WTC11 (cell line): Measurements from ENCODE around the gene ATR.

ENCODE experiments used
- CBFB ChIP-seq: sonication (generic); formaldehyde crosslinking; IDR thresholded peaks from 2 replicates; pipeline ENCODE4 v1.8.1; 2022; ENCODE audit warnings: mild to moderate bottlenecking, low read depth, missing genetic modification reagents
- CREB1 ChIP-seq: sonication (generic); formaldehyde crosslinking; IDR thresholded peaks from 2 replicates; pipeline ENCODE4 v1.8.0; 2023; ENCODE audit warnings: mild to moderate bottlenecking, missing genetic modification reagents
- CTCF ChIP-seq: fragments of 200-600 bp; IDR thresholded peaks from 2 replicates; pipeline ENCODE4 v1.8.0; 2022; ENCODE audit warnings: antibody characterized with exemption
- E2F1 ChIP-seq: sonication (generic); formaldehyde crosslinking; IDR thresholded peaks from 2 replicates; pipeline ENCODE4 v1.8.0; 2022; ENCODE audit warnings: mild to moderate bottlenecking, missing genetic modification reagents
- ELF4 ChIP-seq: sonication (generic); formaldehyde crosslinking; IDR thresholded peaks from 2 replicates; pipeline ENCODE4 v1.8.1; 2022; ENCODE audit warnings: low read depth, mild to moderate bottlenecking, moderate library complexity, missing genetic modification reagents
- HMGXB4 ChIP-seq: sonication (generic); formaldehyde crosslinking; IDR thresholded peaks from 2 replicates; pipeline ENCODE4 v1.8.1; 2023; ENCODE audit warnings: mild to moderate bottlenecking, moderate library complexity, missing genetic modification reagents
- IRF2 ChIP-seq: sonication (generic); formaldehyde crosslinking; IDR thresholded peaks from 2 replicates; pipeline ENCODE4 v1.8.0; 2022; ENCODE audit warnings: low read depth, missing genetic modification reagents, borderline replicate concordance
- MAX ChIP-seq: sonication (generic); formaldehyde crosslinking; IDR thresholded peaks from 2 replicates; pipeline ENCODE4 v1.8.0; 2022; ENCODE audit warnings: mild to moderate bottlenecking, missing genetic modification reagents
- NFYB ChIP-seq: sonication (generic); formaldehyde crosslinking; conservative IDR thresholded peaks from 2 replicates; pipeline ENCODE4 v1.8.0; 2022; ENCODE audit warnings: low read depth, missing genetic modification reagents
- SMAD3 ChIP-seq: sonication (generic); formaldehyde crosslinking; IDR thresholded peaks from 2 replicates; pipeline ENCODE4 v1.8.0; 2022; ENCODE audit warnings: missing genetic modification reagents, mild to moderate bottlenecking, borderline replicate concordance
- SP1 ChIP-seq: sonication (generic); formaldehyde crosslinking; conservative IDR thresholded peaks from 2 replicates; pipeline ENCODE4 v1.8.1; 2022; ENCODE audit warnings: missing genetic modification reagents
- STAT6 ChIP-seq: sonication (generic); formaldehyde crosslinking; conservative IDR thresholded peaks from 2 replicates; pipeline ENCODE4 v1.8.1; 2023; ENCODE audit warnings: mild to moderate bottlenecking, low read depth, missing genetic modification reagents, moderate library complexity
- TEAD1 ChIP-seq: sonication (generic); formaldehyde crosslinking; IDR thresholded peaks from 2 replicates; pipeline ENCODE4 v1.8.0; 2022; ENCODE audit warnings: mild to moderate bottlenecking, missing genetic modification reagents
- ZBTB43 ChIP-seq: sonication (generic); formaldehyde crosslinking; IDR thresholded peaks from 2 replicates; pipeline ENCODE4 v1.8.1; 2023; ENCODE audit warnings: mild to moderate bottlenecking, missing genetic modification reagents

GRCh38 chr3:142436951-142437585 is 141.5 kb downstream of the ATR start:
- TF ChIP-seq CBFB (CRISPR knock-in tag), result no peak
- no peak for TF ChIP-seq STAT6 (CRISPR knock-in tag)
- TF ChIP-seq CTCF, result no peak
- no peak for TF ChIP-seq MAX (CRISPR knock-in tag)
- TF ChIP-seq NFYB (CRISPR knock-in tag), result no peak
- no peak for TF ChIP-seq SP1 (CRISPR knock-in tag)
- no peak for TF ChIP-seq CREB1 (CRISPR knock-in tag)
- no peak for TF ChIP-seq ZBTB43 (CRISPR knock-in tag)
- no peak for TF ChIP-seq ELF4
- no peak for TF ChIP-seq E2F1 (CRISPR knock-in tag)
- no peak for TF ChIP-seq TEAD1 (CRISPR knock-in tag)
- TF ChIP-seq HMGXB4, result no peak
- TF ChIP-seq SMAD3 (CRISPR knock-in tag), result no peak
- TF ChIP-seq IRF2 (CRISPR knock-in tag), result no peak
